Activated T-cell treated with anti-CD3 and anti-CD28 coated beads, Interleukin-2, amount 50 U/mL, for 24 hours (primary cell): Measurements from ENCODE around the gene LZTR1.
"Not testable (repeated sequence)": the region's sequence is repeated elsewhere in the genome, so short reads cannot be mapped to it uniquely, and the experiment has no call there.

ENCODE experiments used
- DNase-seq: peaks from one replicate; pipeline ENCODE4 v3.0.0-alpha.2; 2020
- H3K27ac Mint-ChIP-seq: 2 replicates; pipeline ENCODE4 v1.8.0; 2020; ENCODE audit warnings: mild to moderate bottlenecking, mixed read lengths
- H3K27me3 Mint-ChIP-seq: 2 replicates; pipeline ENCODE4 v1.8.0; 2020; ENCODE audit warnings: mixed read lengths
- H3K36me3 Mint-ChIP-seq: 2 replicates; pipeline ENCODE4 v1.8.0; 2020; ENCODE audit warnings: low read depth, mixed read lengths
- H3K4me1 Mint-ChIP-seq: 2 replicates; pipeline ENCODE4 v1.8.0; 2020; ENCODE audit warnings: low read depth, mixed read lengths
- H3K4me3 Mint-ChIP-seq: 2 replicates; pipeline ENCODE4 v1.8.0; 2020; ENCODE audit warnings: mild to moderate bottlenecking, moderate library complexity, mixed read lengths
- H3K9me3 Mint-ChIP-seq: 2 replicates; pipeline ENCODE4 v1.8.0; 2020; ENCODE audit warnings: mixed read lengths

The LZTR1 gene

DNA sequence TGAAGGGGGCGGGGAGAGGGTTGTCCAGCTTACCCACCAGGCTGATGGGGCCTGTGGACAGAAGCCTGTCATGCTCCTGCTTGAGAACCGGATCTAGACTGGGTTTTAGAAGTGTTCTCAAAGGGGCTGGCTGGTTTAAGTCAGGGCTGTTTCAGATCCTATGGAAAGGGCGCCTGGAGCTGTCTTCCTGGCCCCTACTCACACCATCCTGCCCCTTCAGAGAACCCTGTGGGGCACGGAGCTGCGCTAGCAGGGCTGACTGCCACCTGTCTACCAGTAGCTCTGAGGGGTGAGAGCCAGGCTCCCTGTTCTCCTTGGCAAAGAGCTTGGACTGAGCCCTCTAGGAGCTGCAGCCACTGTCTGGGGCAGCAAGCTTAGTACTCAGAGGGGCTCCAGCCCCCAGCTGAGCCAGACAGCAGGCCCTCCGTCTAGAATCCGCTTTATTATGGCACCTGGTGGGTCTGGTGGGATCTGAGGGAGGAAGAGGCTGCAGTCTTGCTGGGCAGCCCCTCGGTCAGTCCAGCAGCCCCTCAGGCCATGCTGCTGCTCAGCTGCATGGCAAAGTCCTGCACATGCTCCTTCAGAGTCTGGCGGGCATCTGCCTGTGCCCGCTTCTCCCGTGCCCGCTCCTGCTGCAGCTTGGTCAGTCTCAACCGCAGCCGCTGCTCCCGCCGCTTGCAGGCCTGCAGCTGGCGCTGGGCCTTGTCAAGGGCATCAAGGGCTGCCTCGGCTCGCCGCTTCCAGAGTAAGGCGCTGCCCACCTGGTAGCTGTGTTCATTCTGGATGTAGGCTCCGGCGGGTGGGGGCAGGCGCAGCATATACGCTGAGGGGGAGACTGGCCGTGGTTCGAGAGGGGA is 17.5 kb downstream of the LZTR1 start:
- peak overlapping the region; percentile 94 for H3K4me3 Mint-ChIP-seq
- peak overlapping the region; percentile 99 for H3K27ac Mint-ChIP-seq
- H3K4me1 Mint-ChIP-seq: peaks cover 37% of the 10 kb centered on the region
- peaks cover 78% of the 10 kb centered on the region for H3K36me3 Mint-ChIP-seq
- H3K9me3 Mint-ChIP-seq: no peaks in the 10 kb centered on the region
- no peak for DNase-seq
- no peaks in the 10 kb centered on the region for H3K27me3 Mint-ChIP-seq

- H3K27me3 Mint-ChIP-seq: no peaks in the 10 kb centered on the region
- peak overlapping the region; percentile 94 for H3K4me3 Mint-ChIP-seq
- DNase-seq: no peak
- H3K36me3 Mint-ChIP-seq: peaks cover 72% of the 10 kb centered on the region
- peaks cover 37% of the 10 kb centered on the region for H3K4me1 Mint-ChIP-seq
- H3K27ac Mint-ChIP-seq: peak overlapping the region; percentile 99
- no peaks in the 10 kb centered on the region for H3K9me3 Mint-ChIP-seq
These were observed 18.3 kb downstream of the LZTR1 start for GRCh38 chr22:21000207-21000986.

- peaks cover 37% of the 10 kb centered on the region for H3K4me1 Mint-ChIP-seq
- peak overlapping the region; percentile 94 for H3K4me3 Mint-ChIP-seq
- H3K27ac Mint-ChIP-seq: peak overlapping the region; percentile 99
- no peaks in the 10 kb centered on the region for H3K9me3 Mint-ChIP-seq
- H3K27me3 Mint-ChIP-seq: no peaks in the 10 kb centered on the region
- peaks cover 66% of the 10 kb centered on the region for H3K36me3 Mint-ChIP-seq
- no peak for DNase-seq
These were observed 19.0 kb downstream of the LZTR1 start for GRCh38 chr22:21000987-21001600.

GRCh38 chr22:21001601-21002325 is 19.7 kb downstream of the LZTR1 start, which contains the start of gene THAP7:
Gene THAP7, minus strand, starts transcription at chr22:21002118. Its CDS starts 207 bp downstream, at chr22:21001911.
- H3K27ac Mint-ChIP-seq: peak within 1 kb of the TSS; percentile 99
- peak within 1 kb of the TSS; percentile 94 for H3K4me3 Mint-ChIP-seq
- no peaks in the 10 kb centered on the region for H3K9me3 Mint-ChIP-seq
- H3K36me3 Mint-ChIP-seq: peaks cover 60% of the 10 kb centered on the region
- no peaks in the 10 kb centered on the region for H3K27me3 Mint-ChIP-seq
- peak; percentile 98 for DNase-seq
- peaks cover 37% of the 10 kb centered on the region for H3K4me1 Mint-ChIP-seq

DNA sequence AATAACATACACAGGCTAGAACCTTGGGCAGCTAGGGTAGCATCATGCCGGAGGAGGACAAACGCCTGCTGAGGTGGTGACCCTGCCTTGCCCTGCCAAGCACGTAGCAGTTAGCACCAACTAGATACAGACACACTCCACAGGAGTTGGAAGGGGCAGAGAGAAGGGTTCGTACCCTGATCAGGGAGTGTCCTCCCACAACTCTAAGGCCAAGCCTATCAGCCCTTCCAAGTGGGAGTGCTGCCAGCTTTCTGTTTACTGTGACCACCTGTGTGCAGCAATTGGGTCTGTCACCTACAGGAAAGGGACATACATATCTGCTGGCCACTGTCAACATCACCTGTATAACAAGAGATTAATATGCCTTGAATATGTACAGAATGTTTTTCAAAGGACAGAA is 21.7 kb downstream of the LZTR1 start:
- peaks cover 35% of the 10 kb centered on the region for H3K4me1 Mint-ChIP-seq
- H3K27ac Mint-ChIP-seq: peak overlapping the region; percentile 99
- no peaks in the 10 kb centered on the region for H3K9me3 Mint-ChIP-seq
- H3K27me3 Mint-ChIP-seq: no peaks in the 10 kb centered on the region
- H3K36me3 Mint-ChIP-seq: peaks cover 42% of the 10 kb centered on the region
- no peak for DNase-seq
- peak overlapping the region; percentile 94 for H3K4me3 Mint-ChIP-seq

DNA sequence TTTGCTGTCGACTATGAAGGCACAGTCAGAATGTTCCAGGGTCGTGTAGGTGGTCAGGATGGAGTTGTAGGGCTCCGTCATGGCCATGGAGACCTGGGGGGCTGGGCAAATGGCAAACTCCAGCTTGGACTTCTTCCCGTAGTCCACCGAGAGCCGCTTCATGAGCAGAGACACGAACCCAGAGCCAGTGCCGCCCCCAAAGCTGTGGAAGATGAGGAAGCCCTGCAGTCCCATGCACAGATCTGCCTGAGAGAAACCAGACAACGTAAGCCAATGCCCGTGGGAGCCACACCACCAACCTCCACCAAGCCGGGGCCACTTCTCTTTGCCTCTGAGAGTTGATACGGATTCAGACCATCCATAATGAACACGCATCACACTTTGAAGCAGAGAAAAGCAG is 27.1 kb downstream of the LZTR1 start:
- not testable (repeated sequence) for H3K4me1 Mint-ChIP-seq, DNase-seq, H3K9me3 Mint-ChIP-seq, H3K27ac Mint-ChIP-seq, H3K4me3 Mint-ChIP-seq, H3K27me3 Mint-ChIP-seq, H3K36me3 Mint-ChIP-seq

GRCh38 chr22:21009638-21010425 is 27.7 kb downstream of the LZTR1 start:
- Mint-ChIP-seq H3K9me3 (no peaks in the 10 kb centered on the region), H3K4me1 (peaks cover 13% of the 10 kb centered on the region), H3K36me3 (no peaks in the 10 kb centered on the region), H3K27me3 (no peaks in the 10 kb centered on the region), H3K4me3 (no peak overlapping the region), H3K27ac (no peak overlapping the region)
- DNase-seq: no peak

GRCh38 chr22:21010426-21011113 is 28.5 kb downstream of the LZTR1 start:
- DNase-seq: no peak
- Mint-ChIP-seq H3K4me1 (peaks cover 21% of the 10 kb centered on the region), H3K9me3 (no peaks in the 10 kb centered on the region), H3K27me3 (no peaks in the 10 kb centered on the region), H3K36me3 (no peaks in the 10 kb centered on the region), H3K4me3 (no peak overlapping the region), H3K27ac (no peak overlapping the region)

DNA sequence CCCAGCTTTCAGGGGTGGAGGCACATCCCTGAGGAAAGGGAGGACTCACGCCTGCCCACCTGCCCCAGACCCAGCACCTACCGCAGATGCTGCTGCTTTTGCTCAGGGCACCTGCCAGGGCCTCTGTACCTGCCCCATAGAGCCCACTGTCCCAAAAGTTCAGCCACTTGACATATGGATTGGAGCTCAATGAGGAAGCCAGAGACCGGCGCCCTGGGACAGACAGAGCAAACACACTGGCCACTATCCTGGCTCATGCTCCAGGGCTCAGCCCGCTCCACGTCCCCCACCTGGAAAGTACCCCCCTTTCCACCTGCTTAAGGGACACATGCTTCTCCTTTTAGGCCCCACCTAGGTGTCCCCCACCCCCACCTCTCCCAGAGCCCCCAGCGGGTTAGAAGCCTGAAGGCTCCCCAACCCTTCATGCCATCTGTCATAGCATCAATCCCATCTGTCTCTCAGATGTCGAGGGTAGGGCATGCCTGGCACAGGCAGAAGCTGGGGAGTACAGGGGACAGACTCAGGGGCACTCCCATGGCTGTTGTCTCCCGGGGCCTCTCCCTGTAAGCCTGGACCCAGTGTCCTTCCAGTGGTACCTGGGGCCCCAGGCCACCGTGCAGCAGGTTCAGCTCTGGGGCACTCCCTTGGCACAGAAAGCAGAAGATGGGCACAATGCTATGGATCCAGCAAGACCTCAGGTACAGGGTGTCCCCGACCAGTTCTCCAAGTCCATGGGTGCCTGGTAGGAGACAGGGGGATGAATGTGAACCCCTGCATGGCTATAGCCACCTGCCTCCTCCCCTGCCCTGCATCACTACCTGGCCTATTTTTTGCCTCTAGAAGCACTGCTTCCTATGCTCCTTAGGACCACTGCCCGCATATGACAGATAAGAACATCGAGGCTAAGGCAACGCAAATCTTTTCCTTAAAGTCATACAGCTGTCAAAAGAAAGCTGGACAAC is 30.6 kb downstream of the LZTR1 start:
- peak overlapping the region; percentile 66 for H3K4me3 Mint-ChIP-seq
- no peaks in the 10 kb centered on the region for H3K27me3 Mint-ChIP-seq
- no peak for DNase-seq
- H3K9me3 Mint-ChIP-seq: no peaks in the 10 kb centered on the region
- H3K27ac Mint-ChIP-seq: no peak overlapping the region
- no peaks in the 10 kb centered on the region for H3K36me3 Mint-ChIP-seq
- H3K4me1 Mint-ChIP-seq: peaks cover 25% of the 10 kb centered on the region

DNA sequence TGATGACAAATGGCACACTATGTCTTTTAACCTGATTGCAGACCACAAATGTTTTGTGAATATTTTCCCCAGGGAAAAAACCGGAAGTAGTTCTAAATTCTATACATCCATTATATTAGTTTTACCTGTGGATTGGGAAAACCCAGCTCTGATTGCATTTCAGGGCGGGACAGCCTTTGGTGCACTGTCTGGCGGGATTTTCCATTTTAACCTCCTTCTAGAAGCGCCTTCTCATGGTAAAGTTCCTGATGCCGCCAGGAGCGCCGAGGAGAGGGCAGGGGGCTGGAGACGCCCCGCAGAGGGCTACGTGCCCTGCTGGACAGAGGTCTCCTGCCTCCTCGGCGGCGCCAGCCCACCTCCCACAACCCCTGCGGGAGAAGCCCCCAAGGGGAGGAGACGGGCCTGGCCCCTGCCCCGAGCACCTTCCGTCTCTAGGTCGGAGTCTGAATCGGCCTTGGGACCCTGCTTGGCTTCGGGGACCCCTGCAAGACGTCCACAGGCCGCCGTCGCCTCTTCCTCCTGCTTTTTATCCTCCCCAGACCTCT is 31.6 kb downstream of the LZTR1 start:
- no peak for DNase-seq
- peak overlapping the region; percentile 92 for H3K27ac Mint-ChIP-seq
- H3K4me1 Mint-ChIP-seq: peaks cover 25% of the 10 kb centered on the region
- H3K36me3 Mint-ChIP-seq: no peaks in the 10 kb centered on the region
- no peaks in the 10 kb centered on the region for H3K27me3 Mint-ChIP-seq
- H3K4me3 Mint-ChIP-seq: peak overlapping the region; percentile 86
- H3K9me3 Mint-ChIP-seq: no peaks in the 10 kb centered on the region

GRCh38 chr22:21014202-21014725 is 32.2 kb downstream of the LZTR1 start:
- Mint-ChIP-seq H3K36me3 (no peaks in the 10 kb centered on the region), H3K27ac (peak overlapping the region; percentile 92)

More at GRCh38 chr22:21014202-21014725, 32.2 kb downstream of the LZTR1 start:
- H3K27me3 Mint-ChIP-seq: no peaks in the 10 kb centered on the region
- H3K9me3 Mint-ChIP-seq: no peaks in the 10 kb centered on the region
- H3K4me1 Mint-ChIP-seq: peaks cover 25% of the 10 kb centered on the region
- peak; percentile 89 for DNase-seq
- peak overlapping the region; percentile 86 for H3K4me3 Mint-ChIP-seq
